A172 (cell line): ENCODE measurements around the gene CANX. TPM values are rescaled to one million over a fixed set of nuclear protein-coding genes. Genes with fewer than 3 reads are reported as not detected.

Experiments used
- DNase-seq: peaks from one replicate; pipeline ENCODE4 v3.0.0-alpha.2; 2015; ENCODE audit warnings: low spot score
- total RNA-seq: library from RNA; depleted of rRNA; stranded (reverse); fragments of >200 nt; shearing (Covaris generic); gene quantifications from 2 replicates; pipeline ENCODE4 v1.2.3, GENCODE V29; 2014; rRNA removed

CANX gene
- total RNA-seq, 1 experiment from 2014 or later = 1,359 TPM

DNA sequence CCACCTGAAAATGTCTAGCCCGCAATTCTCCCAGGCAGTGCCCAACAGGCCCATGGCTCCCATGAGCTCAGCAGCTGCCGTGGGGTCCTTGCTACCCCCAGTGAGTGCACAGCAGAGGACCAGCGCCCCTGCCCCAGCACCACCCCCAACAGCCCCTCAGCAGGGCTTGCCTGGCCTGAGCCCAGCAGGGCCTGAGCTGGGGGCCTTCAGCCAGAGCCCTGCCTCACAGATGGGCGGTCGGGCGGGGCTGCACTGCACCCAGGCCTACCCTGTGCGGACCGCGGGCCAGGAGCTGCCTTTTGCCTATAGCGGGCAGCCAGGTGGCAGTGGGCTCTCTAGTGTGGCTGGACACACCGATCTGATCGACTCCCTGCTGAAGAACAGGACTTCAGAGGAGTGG lies 75.7 kb downstream of the CANX start:
- DNase-seq = no peak

DNA sequence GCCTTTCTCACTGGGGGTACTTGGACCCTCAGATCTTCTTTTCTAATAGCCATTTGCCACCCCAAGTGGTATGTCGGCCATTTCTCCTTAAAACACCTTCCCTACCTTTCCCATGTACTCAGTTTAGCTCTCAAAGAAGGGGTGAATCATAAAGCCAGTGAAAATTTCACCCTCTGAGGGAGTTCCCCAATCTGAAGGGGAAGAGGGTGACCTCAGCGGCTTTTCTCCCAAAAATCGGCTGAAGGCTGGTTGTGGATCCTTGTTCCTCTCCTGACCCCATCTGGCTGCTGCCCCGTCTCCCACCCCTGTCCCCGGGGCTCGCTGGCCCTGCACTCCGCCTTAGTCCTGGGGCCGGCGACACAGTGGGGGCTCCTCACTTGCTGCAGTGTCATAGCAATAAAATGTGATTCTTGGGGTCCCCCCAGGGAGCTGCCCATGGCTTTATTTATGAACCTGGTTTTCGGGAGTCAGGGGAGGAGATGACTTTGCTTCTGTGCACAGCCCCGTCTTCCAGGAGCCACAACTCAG lies 77.7 kb downstream of the CANX start:
- DNase-seq = no peak

DNA sequence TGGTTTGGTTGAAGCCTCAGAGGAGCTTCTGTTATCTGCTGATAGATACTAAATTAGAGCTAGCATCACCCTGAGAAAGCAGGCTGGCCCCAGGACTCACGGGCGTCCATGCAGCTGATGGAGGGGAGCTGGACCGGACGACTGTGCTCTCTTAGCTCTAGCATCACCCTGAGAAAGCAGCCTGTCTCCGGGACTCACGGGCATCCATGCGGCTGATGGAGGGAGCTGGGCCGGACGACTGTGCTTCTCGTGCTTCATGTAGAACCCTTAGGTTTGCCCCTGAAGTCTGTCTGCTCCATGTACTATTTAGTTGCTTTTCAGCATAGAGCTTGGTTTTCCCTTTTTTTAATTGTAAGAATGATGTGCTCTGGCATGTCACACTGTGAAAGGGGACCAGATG lies 78.7 kb downstream of the CANX start:
- DNase-seq = no peak

DNA sequence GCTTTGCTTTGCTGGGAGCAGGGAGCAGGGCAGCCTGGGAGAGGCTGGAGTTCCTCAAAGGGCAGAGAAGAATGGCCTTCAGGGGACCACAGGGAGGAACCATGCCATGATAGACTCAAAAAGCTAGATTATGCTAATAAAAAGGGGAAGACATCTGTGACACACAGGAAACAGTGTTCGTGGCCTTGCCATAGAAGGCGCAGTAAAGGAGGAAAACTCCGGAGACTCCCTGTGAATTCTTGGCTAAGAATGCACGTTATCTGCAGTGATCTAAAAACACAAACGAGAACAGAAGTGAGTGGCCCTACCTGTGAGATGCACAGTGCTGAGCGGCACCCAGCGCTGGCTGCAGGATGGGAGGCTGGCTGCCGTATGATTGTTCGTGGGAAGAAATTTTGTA lies 79.1 kb downstream of the CANX start:
- DNase-seq = no peak

DNA sequence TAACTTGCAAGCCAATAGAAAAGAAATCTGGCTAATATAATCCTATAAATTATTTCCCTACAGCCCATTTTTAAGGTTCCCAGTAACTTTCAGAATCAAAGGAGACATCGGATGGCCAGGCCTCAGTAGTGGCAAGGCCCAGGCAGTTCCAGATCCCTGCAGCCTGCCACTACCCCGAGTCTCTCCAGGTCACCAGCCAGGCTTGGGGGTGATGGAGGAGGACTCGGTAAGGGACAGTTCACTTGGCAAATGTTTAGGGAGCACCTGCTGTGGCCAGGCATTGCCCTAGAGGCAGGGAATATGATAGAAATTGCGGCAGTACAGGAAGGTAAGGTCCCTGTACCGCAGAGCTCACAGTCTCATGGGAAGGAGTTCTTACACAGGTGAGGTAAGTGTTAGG lies 79.8 kb downstream of the CANX start:
- DNase-seq = no peak

DNA sequence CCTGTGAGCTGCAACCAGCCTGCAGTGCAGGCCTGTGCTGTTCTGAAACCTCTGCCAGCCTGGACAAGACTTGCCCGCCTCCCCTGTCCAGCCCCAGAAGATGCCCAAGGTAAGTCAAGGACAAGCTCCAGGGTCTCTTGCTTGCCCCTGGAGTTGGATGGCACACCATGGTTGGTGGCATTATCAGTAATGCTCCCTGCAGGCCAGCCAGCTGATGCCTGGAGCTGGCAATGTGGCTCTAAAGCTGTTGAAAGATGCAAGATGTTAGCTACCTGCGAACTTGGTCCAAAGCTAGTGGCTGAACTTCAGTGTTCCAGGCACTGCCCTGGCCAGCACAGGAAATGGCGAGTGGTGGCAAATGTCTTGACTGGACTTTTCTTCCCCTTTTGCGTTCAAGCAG lies 81.1 kb downstream of the CANX start:
- DNase-seq = no peak

DNA sequence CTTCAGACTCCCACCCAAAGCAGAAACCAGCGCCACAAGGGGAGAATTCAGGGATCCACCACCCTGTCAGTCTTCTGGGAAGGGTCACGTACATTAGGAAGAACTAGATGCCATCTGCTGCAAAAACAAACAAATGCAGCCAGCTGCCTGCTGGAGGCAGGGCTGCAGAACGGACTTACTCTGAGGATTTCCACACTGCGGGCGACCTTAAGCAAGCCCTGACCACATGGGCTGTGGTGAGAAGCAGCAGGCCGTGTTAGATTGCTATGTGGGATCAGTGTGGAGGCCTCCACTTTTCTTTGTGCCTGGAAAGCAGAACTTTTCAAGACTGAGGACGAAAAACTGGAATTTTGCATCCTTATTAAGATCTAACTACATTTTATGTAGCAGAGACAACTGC lies 81.6 kb downstream of the CANX start:
- no peak for DNase-seq

Other genes with a start within 250 kb of the CANX start
- gene RUFY1, start 148.4 kb upstream of the CANX start, total RNA-seq = 97.0 and 124 TPM in 2 replicates
- 529 and 554 TPM in 2 replicates for gene HNRNPH1, start 75.3 kb upstream of the CANX start, total RNA-seq
- not detected in 2 replicates for gene CBY3, start 17.9 kb upstream of the CANX start, total RNA-seq
- 18.1 and 18.9 TPM in 2 replicates for gene MAML1, start 33.9 kb downstream of the CANX start, total RNA-seq
- gene LTC4S, start 95.0 kb downstream of the CANX start, total RNA-seq = 8.6 and 13.4 TPM in 2 replicates
- 352 and 377 TPM in 2 replicates for gene MGAT4B, start 107.9 kb downstream of the CANX start, total RNA-seq
- gene SQSTM1, start 121.9 kb downstream of the CANX start, total RNA-seq = 2,241 and 2,527 TPM in 2 replicates
- 11.9 and 15.9 TPM in 2 replicates for gene MRNIP, start 159.8 kb downstream of the CANX start, total RNA-seq
- gene TBC1D9B, start 208.9 kb downstream of the CANX start, total RNA-seq = 72.4 and 87.9 TPM in 2 replicates